Smooth muscle cell (in vitro differentiated cells): ENCODE results near the gene FOXA3. TPM values are rescaled to one million over a fixed set of nuclear protein-coding genes. Genes with fewer than 3 reads are reported as not detected.

Source experiments
- DNase-seq: peaks from one replicate; lab custom pipeline; 2025; ENCODE audit not compliant: unreplicated experiment; lab: John Stamatoyannopoulos, UW
- H2AFZ ChIP-seq: fragments of 200-600 bp; sonication (generic); 2 replicates; pipeline ENCODE4 v1.6.0; 2016; ENCODE audit warnings: antibody characterized with exemption, low read depth, mild to moderate bottlenecking
- H3F3A ChIP-seq: fragments of 200-600 bp; sonication (generic); 2 replicates; pipeline ENCODE4 v1.6.0; 2017; ENCODE audit warnings: antibody characterized with exemption, low read depth
- H3K27ac ChIP-seq: fragments of 200-600 bp; sonication (generic); 2 replicates; pipeline ENCODE4 v1.5.1; 2016; ENCODE audit warnings: low read depth, mild to moderate bottlenecking
- H3K27me3 ChIP-seq: fragments of 200-600 bp; sonication (generic); 2 replicates; pipeline ENCODE4 v1.6.1; 2016; ENCODE audit warnings: low read depth, mild to moderate bottlenecking
- H3K36me3 ChIP-seq: fragments of 200-600 bp; sonication (generic); 2 replicates; pipeline ENCODE4 v1.5.1; 2016; ENCODE audit warnings: low read depth
- H3K4me1 ChIP-seq: fragments of 200-600 bp; sonication (generic); 2 replicates; pipeline ENCODE4 v1.5.1; 2016; ENCODE audit warnings: low read depth
- H3K4me2 ChIP-seq: fragments of 200-600 bp; sonication (generic); 2 replicates; pipeline ENCODE4 v1.6.0; 2016; ENCODE audit warnings: mild to moderate bottlenecking
- H3K4me3 ChIP-seq: fragments of 200-600 bp; sonication (generic); 2 replicates; pipeline ENCODE4 v1.5.1; 2016; ENCODE audit warnings: mild to moderate bottlenecking
- H3K79me2 ChIP-seq: fragments of 200-600 bp; sonication (generic); 2 replicates; pipeline ENCODE4 v1.6.0; 2016; ENCODE audit warnings: low read depth, mild to moderate bottlenecking
- H3K9ac ChIP-seq: fragments of 200-600 bp; sonication (generic); 2 replicates; pipeline ENCODE4 v1.6.0; 2016; ENCODE audit warnings: low read depth
- H3K9me3 ChIP-seq: fragments of 200-600 bp; sonication (generic); replicated peaks from 2 replicates; pipeline ENCODE4 v1.5.1; 2016; ENCODE audit warnings: low read depth
- H4K20me1 ChIP-seq: fragments of 200-600 bp; sonication (generic); 2 replicates; pipeline ENCODE4 v1.6.0; 2016; ENCODE audit warnings: low read depth
- WGBS: methylation state at CpG from one replicate; pipeline ENCODE4 v1.1.7; 2016; ENCODE audit warnings: low lambda C conversion rate; 5-methylcytosine and 5-hydroxymethylcytosine counted together
- polyA plus RNA-seq: library from polyadenylated mRNA; unstranded; fragments of >200 nt; fragmentation: Nextera tagmentation; extraction: Ambion mirVana; gene quantifications from 2 replicates; pipeline ENCODE4 v1.2.1, GENCODE V29; 2016
- total RNA-seq: library from RNA; depleted of rRNA; stranded (reverse); fragments of >200 nt; gene quantifications from 2 replicates; pipeline ENCODE4 v1.2.3, GENCODE V29; 2014
- TF ChIP-seq, protein P1 (sequence below): fragments of 200-600 bp; sonication (generic); IDR thresholded peaks from 2 replicates; pipeline ENCODE4 v1.5.1; 2017; ENCODE audit warnings: borderline replicate concordance, mild to moderate bottlenecking, antibody characterized with exemption; ENCODE audit not compliant: insufficient read depth, poor library complexity, severe bottlenecking

FOXA3 gene
- total and polyA plus RNA-seq, 2 experiments from 2014 or later: 0.50 to 0.76 TPM

DNA sequence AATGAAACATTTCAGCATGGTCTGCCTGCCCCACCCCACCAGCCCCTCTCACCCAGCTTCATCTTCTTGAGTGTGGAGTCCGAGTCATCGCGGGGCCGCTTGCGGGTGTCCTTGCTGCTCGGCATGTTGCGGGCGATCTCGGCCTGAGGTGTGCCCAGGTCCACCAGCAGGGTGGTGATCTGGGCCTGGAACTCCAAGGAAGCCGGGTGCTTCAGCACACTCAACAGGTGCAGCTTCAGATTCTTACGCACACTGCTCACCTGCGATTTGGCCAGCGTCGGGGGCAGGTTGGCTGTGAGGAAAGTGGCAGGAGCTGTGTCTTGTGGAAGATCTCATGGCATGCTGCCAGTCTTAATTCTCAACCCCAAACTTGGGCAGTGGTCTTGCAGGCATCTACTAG lies 21.9 kb upstream of the FOXA3 start:
- no peaks in the 10 kb centered on the region for H3F3A ChIP-seq
- H3K36me3 ChIP-seq: peaks cover 34% of the 10 kb centered on the region
- H3K9me3 ChIP-seq: no peaks in the 10 kb centered on the region
- no peak overlapping the region for H3K27ac ChIP-seq
- no peak overlapping the region for H3K9ac ChIP-seq
- H3K4me3 ChIP-seq: no peak overlapping the region
- TF ChIP-seq, protein P1, sequence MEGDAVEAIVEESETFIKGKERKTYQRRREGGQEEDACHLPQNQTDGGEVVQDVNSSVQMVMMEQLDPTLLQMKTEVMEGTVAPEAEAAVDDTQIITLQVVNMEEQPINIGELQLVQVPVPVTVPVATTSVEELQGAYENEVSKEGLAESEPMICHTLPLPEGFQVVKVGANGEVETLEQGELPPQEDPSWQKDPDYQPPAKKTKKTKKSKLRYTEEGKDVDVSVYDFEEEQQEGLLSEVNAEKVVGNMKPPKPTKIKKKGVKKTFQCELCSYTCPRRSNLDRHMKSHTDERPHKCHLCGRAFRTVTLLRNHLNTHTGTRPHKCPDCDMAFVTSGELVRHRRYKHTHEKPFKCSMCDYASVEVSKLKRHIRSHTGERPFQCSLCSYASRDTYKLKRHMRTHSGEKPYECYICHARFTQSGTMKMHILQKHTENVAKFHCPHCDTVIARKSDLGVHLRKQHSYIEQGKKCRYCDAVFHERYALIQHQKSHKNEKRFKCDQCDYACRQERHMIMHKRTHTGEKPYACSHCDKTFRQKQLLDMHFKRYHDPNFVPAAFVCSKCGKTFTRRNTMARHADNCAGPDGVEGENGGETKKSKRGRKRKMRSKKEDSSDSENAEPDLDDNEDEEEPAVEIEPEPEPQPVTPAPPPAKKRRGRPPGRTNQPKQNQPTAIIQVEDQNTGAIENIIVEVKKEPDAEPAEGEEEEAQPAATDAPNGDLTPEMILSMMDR: no peak
- 97% methylated on average over 14 of the region's 14 CpGs for WGBS
- peaks cover 11% of the 10 kb centered on the region for H3K79me2 ChIP-seq
- H4K20me1 ChIP-seq: no peaks in the 10 kb centered on the region
- no peak overlapping the region for H2AFZ ChIP-seq
- H3K27me3 ChIP-seq: no peaks in the 10 kb centered on the region
- DNase-seq: no peak
- H3K4me1 ChIP-seq: no peaks in the 10 kb centered on the region
- H3K4me2 ChIP-seq: no peak overlapping the region

DNA sequence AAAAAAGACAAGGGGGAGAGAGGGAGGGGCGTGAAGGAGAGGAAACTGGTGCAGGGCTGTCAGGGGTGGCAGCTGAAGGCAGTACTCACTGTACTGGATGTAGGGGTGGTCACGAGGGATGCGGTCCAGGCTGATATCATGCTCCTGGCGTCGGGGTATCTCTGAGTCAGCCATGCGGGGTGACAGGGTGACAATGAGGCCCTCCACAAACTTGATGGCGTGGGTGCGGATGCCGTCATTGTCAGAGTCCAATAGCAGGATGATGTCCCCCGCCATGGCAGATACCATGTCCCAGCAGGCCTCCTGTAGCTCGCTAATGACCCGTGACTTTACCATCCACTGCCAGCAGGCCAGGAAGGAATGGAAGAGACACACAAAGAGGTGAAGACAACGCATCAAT lies 16.5 kb upstream of the FOXA3 start:
- Histone ChIP-seq H3K27ac (no peak overlapping the region), H4K20me1 (peaks cover 10% of the 10 kb centered on the region), H3F3A (no peaks in the 10 kb centered on the region), H3K9me3 (no peaks in the 10 kb centered on the region), H3K79me2 (peaks cover 11% of the 10 kb centered on the region), H3K9ac (no peak overlapping the region), H2AFZ (no peak overlapping the region), H3K4me2 (no peak overlapping the region), H3K4me1 (no peaks in the 10 kb centered on the region), H3K36me3 (peaks cover 19% of the 10 kb centered on the region), H3K4me3 (no peak overlapping the region), H3K27me3 (no peaks in the 10 kb centered on the region)
- no peak for DNase-seq
- 98% methylated on average over 13 of the region's 13 CpGs for WGBS
- TF ChIP-seq, protein P1: no peak

DNA sequence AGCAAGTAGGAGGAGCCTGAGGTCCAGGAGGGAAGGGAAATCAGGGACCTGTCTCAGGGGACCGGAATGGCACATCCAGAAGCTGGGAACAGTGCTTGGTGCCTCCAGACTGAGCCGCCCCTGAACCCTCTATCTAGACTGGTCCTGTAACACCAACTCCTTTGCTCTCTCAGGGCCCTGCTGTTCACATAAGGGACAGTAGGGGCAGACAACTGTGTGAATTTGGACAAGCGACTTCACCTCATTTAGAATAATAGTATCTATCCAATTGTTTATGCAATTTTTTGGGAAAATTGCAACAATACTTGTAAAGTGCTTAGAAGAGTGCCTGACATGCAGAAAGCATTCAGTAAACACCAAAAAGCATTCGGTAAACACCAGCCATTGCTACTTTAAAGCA lies 15.2 kb upstream of the FOXA3 start:
- 88% methylated on average over 4 of the region's 4 CpGs for WGBS
- Histone ChIP-seq H3F3A (no peaks in the 10 kb centered on the region), H3K4me3 (no peak overlapping the region), H3K4me2 (no peak overlapping the region), H3K27me3 (no peaks in the 10 kb centered on the region), H4K20me1 (peaks cover 17% of the 10 kb centered on the region), H3K4me1 (no peaks in the 10 kb centered on the region), H2AFZ (no peak overlapping the region), H3K27ac (no peak overlapping the region), H3K36me3 (peaks cover 18% of the 10 kb centered on the region), H3K79me2 (peaks cover 11% of the 10 kb centered on the region), H3K9me3 (no peaks in the 10 kb centered on the region), H3K9ac (no peak overlapping the region)
- no peak for DNase-seq
- TF ChIP-seq, protein P1: peak; percentile 17

DNA sequence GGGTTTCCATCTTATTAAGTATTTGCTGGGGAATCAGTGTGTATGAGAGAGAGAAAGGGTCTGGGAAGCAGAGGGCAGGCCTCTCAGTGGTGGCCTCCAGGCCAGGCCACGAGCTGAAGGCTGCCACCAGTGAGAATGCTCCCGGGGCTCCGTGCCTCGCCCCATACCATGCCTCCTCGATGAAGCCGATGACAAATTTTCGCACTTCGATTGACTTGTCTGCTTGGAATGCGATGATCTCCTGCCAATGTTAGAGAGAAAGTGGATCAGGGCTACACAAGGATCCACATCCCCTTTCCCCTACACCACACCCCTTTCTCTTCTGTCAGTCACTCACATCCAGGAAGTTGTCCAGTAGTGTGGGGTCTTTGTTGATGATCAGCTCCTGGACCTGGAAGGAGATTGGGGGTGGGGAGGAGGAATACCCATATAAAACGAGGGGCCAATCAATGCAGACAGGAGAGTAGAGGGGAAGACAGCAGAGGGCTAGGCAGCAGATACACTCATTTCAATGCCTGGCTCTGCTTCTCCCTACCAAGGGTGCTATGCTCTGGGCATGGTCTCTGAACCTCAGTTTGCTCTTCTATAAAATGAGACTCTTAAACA lies 11.9 kb upstream of the FOXA3 start:
- Histone ChIP-seq H3F3A (no peaks in the 10 kb centered on the region), H2AFZ (no peak overlapping the region), H3K9me3 (no peaks in the 10 kb centered on the region), H3K4me3 (no peak overlapping the region), H4K20me1 (peaks cover 48% of the 10 kb centered on the region), H3K9ac (no peak overlapping the region), H3K79me2 (peaks cover 23% of the 10 kb centered on the region), H3K27me3 (no peaks in the 10 kb centered on the region), H3K36me3 (peaks cover 6% of the 10 kb centered on the region), H3K4me2 (no peak overlapping the region), H3K27ac (no peak overlapping the region), H3K4me1 (no peaks in the 10 kb centered on the region)
- TF ChIP-seq, protein P1: no peak
- WGBS: 91% methylated on average over 10 of the region's 10 CpGs
- DNase-seq: no peak
